ENCODE measurements around the gene CRYGN.

The CRYGN gene

GRCh38 chr7:151393031-151393977 lies 46.6 kb downstream of the CRYGN start:
- TF ChIP-seq CTCF (IDR thresholded peaks at IDR 0.05), result no peak

GRCh38 chr7:151392426-151392825 lies 47.5 kb downstream of the CRYGN start:
- TF ChIP-seq CTCF (IDR thresholded peaks at IDR 0.05), result no peak

- TF ChIP-seq CTCF (IDR thresholded peaks at IDR 0.05), result no peak
Measured at GRCh38 chr7:151392002-151392401, 47.9 kb downstream of the CRYGN start.

- no peak for TF ChIP-seq CTCF (IDR thresholded peaks at IDR 0.05)
Measured at GRCh38 chr7:151391358-151391730, 48.6 kb downstream of the CRYGN start.

GRCh38 chr7:151390598-151391357 lies 49.2 kb downstream of the CRYGN start:
- TF ChIP-seq CTCF (IDR thresholded peaks at IDR 0.05), result no peak

- TF ChIP-seq CTCF (IDR thresholded peaks at IDR 0.05), result no peak
Measured at GRCh38 chr7:151389768-151390597, 50.0 kb downstream of the CRYGN start.

GRCh38 chr7:151389096-151389767 lies 50.7 kb downstream of the CRYGN start:
- no peak for TF ChIP-seq CTCF (IDR thresholded peaks at IDR 0.05)
